ACC112 (cell line): Measurements from ENCODE around the gene SYTL2.
"Not testable (repeated sequence)": the region's sequence is repeated elsewhere in the genome, so short reads cannot be mapped to it uniquely, and the experiment has no call there.

Source experiments
- H2AFZ ChIP-seq: fragments of 200-600 bp; sonication (generic); one replicate; pipeline ENCODE4 v1.6.0; 2017; ENCODE audit warnings: antibody characterized with exemption, low read length; ENCODE audit not compliant: unreplicated experiment
- H3K27ac ChIP-seq: fragments of 200-600 bp; sonication (generic); 2 replicates; pipeline ENCODE4 v1.5.1; 2014; ENCODE audit warnings: low read depth, mild to moderate bottlenecking, antibody characterized with exemption, low read length, moderate library complexity
- H3K27me3 ChIP-seq: fragments of 200-600 bp; sonication (generic); 2 replicates; pipeline ENCODE4 v1.6.1; 2014; ENCODE audit warnings: mild to moderate bottlenecking, antibody characterized with exemption, low read length, moderate library complexity, mixed read lengths; ENCODE audit not compliant: insufficient read depth
- H3K36me3 ChIP-seq: fragments of 200-600 bp; sonication (generic); 2 replicates; pipeline ENCODE4 v1.6.1; 2016; ENCODE audit warnings: mild to moderate bottlenecking, antibody characterized with exemption, low read length, moderate library complexity, mixed read lengths; ENCODE audit not compliant: insufficient read depth
- H3K4me1 ChIP-seq: fragments of 200-600 bp; sonication (generic); one replicate; pipeline ENCODE4 v1.6.1; 2016; ENCODE audit warnings: low read length, mixed read lengths; ENCODE audit not compliant: insufficient read depth, unreplicated experiment, control insufficient read depth
- H3K4me3 ChIP-seq: fragments of 200-600 bp; sonication (generic); 2 replicates; pipeline ENCODE4 v1.5.1; 2014; ENCODE audit warnings: mild to moderate bottlenecking, low read depth, low read length
- H3K79me2 ChIP-seq: fragments of 200-600 bp; sonication (generic); one replicate; pipeline ENCODE4 v1.6.0; 2016; ENCODE audit warnings: low read length; ENCODE audit not compliant: control insufficient read depth, unreplicated experiment, insufficient read depth

Gene SYTL2

DNA sequence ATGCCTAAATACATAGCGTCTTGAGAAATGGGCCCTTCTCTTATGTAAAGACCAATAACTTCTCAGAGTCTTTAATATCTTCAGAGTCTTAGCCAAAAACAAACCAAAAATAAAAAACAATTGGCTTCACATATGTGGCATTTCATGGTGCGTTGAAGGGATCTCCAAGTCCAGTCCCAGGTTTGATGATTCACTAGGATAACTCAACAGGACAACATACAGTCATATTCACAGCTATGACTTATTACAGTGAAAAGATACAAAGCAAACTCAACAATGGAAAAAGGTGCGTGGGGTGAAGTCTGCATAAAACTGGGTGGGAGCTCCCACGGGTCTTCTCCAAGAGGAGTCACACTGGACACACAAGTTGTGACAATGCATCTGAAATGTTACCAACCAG lies 12.6 kb downstream of the SYTL2 start:
- H3K36me3 ChIP-seq = no peaks in the 10 kb centered on the region
- no peaks in the 10 kb centered on the region for H3K79me2 ChIP-seq
- no peak overlapping the region for H3K27ac ChIP-seq

DNA sequence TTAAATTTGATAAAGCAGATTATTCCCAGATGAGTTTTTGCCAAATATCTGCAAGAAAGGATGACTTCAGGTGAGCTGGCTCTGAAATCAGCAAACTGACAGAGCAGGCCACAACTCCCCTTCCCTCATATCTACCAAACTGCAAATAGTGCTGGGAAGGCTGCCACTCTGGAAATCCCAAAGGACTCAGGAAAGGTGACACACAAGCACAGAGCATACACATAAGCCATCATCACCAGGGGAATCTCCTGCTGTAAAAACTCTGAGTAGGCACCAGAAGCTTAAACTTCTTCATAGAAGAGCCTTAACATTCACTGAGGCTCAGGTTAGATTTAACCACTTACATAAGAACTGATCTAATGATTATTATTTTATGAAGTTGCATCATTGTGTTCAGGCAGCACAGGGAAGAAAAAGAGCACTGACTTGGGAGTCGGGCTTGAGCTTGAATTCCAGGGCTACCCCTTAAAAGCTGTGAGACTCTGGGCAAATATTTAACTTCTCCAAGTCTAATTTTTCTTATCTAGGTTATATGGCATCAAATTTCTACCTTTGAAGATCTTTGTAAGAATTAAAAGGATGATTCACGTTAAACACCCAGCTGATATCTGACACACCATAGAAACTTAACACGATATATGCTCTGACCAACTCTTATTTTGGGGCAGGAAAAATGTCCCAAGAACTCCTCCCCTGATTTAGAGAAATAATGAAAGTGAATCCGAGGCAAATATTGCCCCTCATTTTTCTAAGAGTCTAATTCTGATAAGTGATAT lies 15.0 kb downstream of the SYTL2 start:
- Histone ChIP-seq H3K4me1 (no peaks in the 10 kb centered on the region), H3K27ac (no peak overlapping the region), H3K27me3 (peaks cover 11% of the 10 kb centered on the region; the same call in 1 of the 2 replicates), H3K79me2 (no peaks in the 10 kb centered on the region), H3K4me3 (no peak overlapping the region), H3K36me3 (no peaks in the 10 kb centered on the region), H2AFZ (no peak overlapping the region)

More for the DNA sequence above, 12.6 kb downstream of the SYTL2 start:
- Histone ChIP-seq H2AFZ (no peak overlapping the region), H3K4me1 (no peaks in the 10 kb centered on the region), H3K27me3 (peaks cover 17% of the 10 kb centered on the region; the same call in 1 of the 2 replicates), H3K4me3 (no peak overlapping the region)

DNA sequence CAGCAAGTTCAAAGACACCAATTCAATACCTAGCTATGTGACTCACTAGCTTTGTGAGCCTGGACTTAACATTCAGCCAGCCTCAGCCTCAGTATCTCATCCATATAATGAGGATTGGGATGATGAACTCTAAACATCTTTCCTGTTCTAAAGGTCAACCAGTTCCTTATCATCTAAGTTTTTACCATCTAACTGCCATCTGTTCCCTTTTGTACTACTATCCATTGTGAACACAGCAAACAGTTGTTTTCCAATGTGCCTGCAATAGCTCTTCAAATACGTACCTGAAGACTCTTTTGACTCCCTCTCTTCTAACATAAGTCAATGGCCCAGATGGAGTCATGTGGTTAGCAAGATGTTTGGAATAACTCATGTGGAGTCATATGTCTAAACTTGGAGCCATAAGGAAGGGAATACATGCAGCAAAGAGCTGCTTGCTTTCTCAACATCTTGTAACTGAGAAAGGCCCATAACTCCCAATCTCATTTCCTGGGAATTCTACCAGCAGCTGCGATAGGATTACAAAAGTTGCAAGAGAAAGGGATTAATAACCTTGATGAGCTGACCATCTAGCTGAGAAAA lies 19.4 kb downstream of the SYTL2 start:
- no peaks in the 10 kb centered on the region for H3K27me3 ChIP-seq
- no peaks in the 10 kb centered on the region for H3K36me3 ChIP-seq
- no peak overlapping the region for H3K27ac ChIP-seq
- H3K79me2 ChIP-seq = no peaks in the 10 kb centered on the region
- no peaks in the 10 kb centered on the region for H3K4me1 ChIP-seq
- H2AFZ ChIP-seq = no peak overlapping the region
- H3K4me3 ChIP-seq = no peak overlapping the region

DNA sequence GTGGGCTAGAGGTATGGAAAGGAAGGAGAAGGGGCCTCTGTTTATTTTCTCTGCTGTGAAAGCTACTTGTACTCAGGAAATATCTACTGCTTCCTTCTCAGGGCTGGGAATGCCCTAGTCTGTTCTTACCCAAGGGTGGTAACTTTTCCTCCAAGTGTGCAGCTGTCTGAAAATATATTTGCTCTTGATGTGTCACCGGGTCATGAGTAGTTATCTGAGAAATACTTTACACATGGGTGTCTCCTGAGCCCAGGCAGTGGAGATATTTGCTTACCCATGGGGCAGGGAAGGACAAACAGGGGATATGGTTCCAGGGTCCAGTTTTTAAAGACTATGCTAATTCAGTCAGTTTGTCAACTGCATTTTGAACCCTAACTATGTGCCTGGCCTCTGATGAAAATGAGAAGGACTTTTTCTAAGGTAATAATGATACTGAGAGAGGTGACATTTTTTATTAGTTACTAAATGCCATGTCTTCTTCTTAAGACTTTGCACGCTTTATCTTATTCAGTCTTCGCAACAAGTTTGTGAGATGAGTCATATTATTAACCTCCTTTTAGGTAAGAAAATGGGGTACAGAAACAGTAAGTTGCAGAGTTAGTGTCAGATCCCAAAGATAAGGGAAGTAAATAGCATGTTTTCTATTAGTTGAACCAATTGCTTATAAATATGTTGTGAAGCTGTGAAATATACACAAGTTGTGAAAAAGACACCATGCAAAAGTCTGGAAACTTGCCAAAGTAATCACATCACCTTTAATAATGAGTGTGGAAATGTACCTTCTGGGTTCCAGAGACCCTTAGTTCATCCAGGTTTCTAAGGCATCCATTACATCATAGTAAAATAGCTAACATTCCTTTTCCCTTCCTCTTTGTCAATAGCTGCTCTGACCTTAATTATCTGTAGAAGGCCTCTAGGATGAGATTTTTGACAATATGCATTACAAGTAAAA lies 22.9 kb downstream of the SYTL2 start:
- Histone ChIP-seq H3K4me1 (no peaks in the 10 kb centered on the region), H2AFZ (no peak overlapping the region), H3K27ac (no peak overlapping the region), H3K27me3 (peaks cover 9% of the 10 kb centered on the region; the same call in 1 of the 2 replicates), H3K4me3 (no peak overlapping the region), H3K79me2 (no peaks in the 10 kb centered on the region), H3K36me3 (no peaks in the 10 kb centered on the region)

GRCh38 chr11:85787168-85787567 lies 23.8 kb downstream of the SYTL2 start:
- Histone ChIP-seq H3K4me3 (no peak overlapping the region), H3K36me3 (no peaks in the 10 kb centered on the region), H3K4me1 (no peaks in the 10 kb centered on the region), H3K27me3 (peaks cover 16% of the 10 kb centered on the region; the same call in 1 of the 2 replicates), H2AFZ (no peak overlapping the region), H3K27ac (no peak overlapping the region), H3K79me2 (no peaks in the 10 kb centered on the region)

- H3K27me3 ChIP-seq = peaks cover 20% of the 10 kb centered on the region; the same call in 1 of the 2 replicates
- H3K36me3 ChIP-seq = no peaks in the 10 kb centered on the region
- H2AFZ ChIP-seq = no peak overlapping the region
- no peak overlapping the region for H3K27ac ChIP-seq
- H3K4me3 ChIP-seq = no peak overlapping the region
- no peaks in the 10 kb centered on the region for H3K79me2 ChIP-seq
- no peaks in the 10 kb centered on the region for H3K4me1 ChIP-seq
Observed at GRCh38 chr11:85784480-85785265, 26.3 kb downstream of the SYTL2 start.

GRCh38 chr11:85783758-85784157 lies 27.2 kb downstream of the SYTL2 start:
- H2AFZ ChIP-seq = no peak overlapping the region
- no peak overlapping the region for H3K27ac ChIP-seq
- H3K36me3 ChIP-seq = no peaks in the 10 kb centered on the region
- H3K27me3 ChIP-seq = peaks cover 23% of the 10 kb centered on the region
- H3K4me3 ChIP-seq = no peak overlapping the region
- H3K79me2 ChIP-seq = no peaks in the 10 kb centered on the region
- no peaks in the 10 kb centered on the region for H3K4me1 ChIP-seq

GRCh38 chr11:85780780-85781517 lies 30.0 kb downstream of the SYTL2 start:
- not testable (repeated sequence) for H3K27ac ChIP-seq, H3K36me3 ChIP-seq, H3K79me2 ChIP-seq, H3K4me1 ChIP-seq, H2AFZ ChIP-seq, H3K4me3 ChIP-seq
- H3K27me3 ChIP-seq = peaks cover 27% of the 10 kb centered on the region

GRCh38 chr11:85779956-85780640 lies 30.8 kb downstream of the SYTL2 start:
- Histone ChIP-seq H3K79me2 (no peaks in the 10 kb centered on the region), H2AFZ (no peak overlapping the region), H3K4me3 (no peak overlapping the region), H3K27ac (no peak overlapping the region), H3K4me1 (no peaks in the 10 kb centered on the region), H3K36me3 (no peaks in the 10 kb centered on the region), H3K27me3 (peaks cover 28% of the 10 kb centered on the region)
